HCEC 1CT (cell line): ENCODE results near the gene PPFIA2.
A peak's percentile ranks its signal among the peaks of the same experiment; 100 is the strongest.

Source experiments
- DNase-seq: peaks from one replicate; pipeline ENCODE4 v3.0.0-alpha.2; 2017

PPFIA2 gene

GRCh38 chr12:81255947-81256346, 503.2 kb downstream of the PPFIA2 start:
- DNase-seq: no peak

GRCh38 chr12:81255456-81255855, 503.7 kb downstream of the PPFIA2 start:
- DNase-seq: no peak

- DNase-seq: no peak
Observed at GRCh38 chr12:81253360-81253759, 505.8 kb downstream of the PPFIA2 start.

GRCh38 chr12:81252228-81252627, 506.9 kb downstream of the PPFIA2 start:
- no peak for DNase-seq

GRCh38 chr12:81249976-81250375, 509.2 kb downstream of the PPFIA2 start:
- DNase-seq: no peak

- no peak for DNase-seq
Observed at GRCh38 chr12:81245907-81246570, 513.1 kb downstream of the PPFIA2 start.

- no peak for DNase-seq
Observed at GRCh38 chr12:81245458-81245857, 513.7 kb downstream of the PPFIA2 start.

GRCh38 chr12:81231574-81232368, 527.4 kb downstream of the PPFIA2 start:
- no peak for DNase-seq

GRCh38 chr12:81229759-81230158, 529.4 kb downstream of the PPFIA2 start:
- no peak for DNase-seq

- DNase-seq: no peak
Observed at GRCh38 chr12:81224626-81225025, 534.5 kb downstream of the PPFIA2 start.

- no peak for DNase-seq
Observed at GRCh38 chr12:81222846-81223592, 536.1 kb downstream of the PPFIA2 start.

- DNase-seq: no peak
Observed at GRCh38 chr12:81221681-81222080, 537.5 kb downstream of the PPFIA2 start.

GRCh38 chr12:81216739-81217138, 542.4 kb downstream of the PPFIA2 start:
- no peak for DNase-seq

- DNase-seq: peak; percentile 22
Observed at GRCh38 chr12:81212996-81213696, 546.0 kb downstream of the PPFIA2 start.

GRCh38 chr12:81211306-81211705, 547.8 kb downstream of the PPFIA2 start:
- no peak for DNase-seq

GRCh38 chr12:81209772-81210225, 549.4 kb downstream of the PPFIA2 start:
- DNase-seq: peak; percentile 67

- DNase-seq: no peak
Observed at GRCh38 chr12:81209012-81209411, 550.1 kb downstream of the PPFIA2 start.

- DNase-seq: no peak
Observed at GRCh38 chr12:81208187-81208911, 550.8 kb downstream of the PPFIA2 start.
